Measurements from ENCODE around the gene SEMA6D.

The SEMA6D gene

GRCh38 chr15:47743385-47743784 is 26.1 kb downstream of the SEMA6D start:
- no peak for DNase-seq (ENCODE audit: low spot score)

GRCh38 chr15:47743886-47744285 is 26.6 kb downstream of the SEMA6D start:
- DNase-seq (ENCODE audit: low spot score), result no peak

- no peak for DNase-seq (ENCODE audit: low spot score)
Measured at GRCh38 chr15:47744496-47744895, 27.2 kb downstream of the SEMA6D start.

- no peak for DNase-seq (ENCODE audit: low spot score)
Measured at GRCh38 chr15:47744973-47745372, 27.7 kb downstream of the SEMA6D start.

- DNase-seq (ENCODE audit: low spot score), result no peak
Measured at GRCh38 chr15:47746516-47746915, 29.2 kb downstream of the SEMA6D start.

- DNase-seq (ENCODE audit: low spot score), result peak; percentile 76
Measured at GRCh38 chr15:47750030-47750739, 32.9 kb downstream of the SEMA6D start.

- DNase-seq (ENCODE audit: low spot score), result no peak
Measured at GRCh38 chr15:47750740-47751262, 33.5 kb downstream of the SEMA6D start.

GRCh38 chr15:47753591-47753990 is 36.3 kb downstream of the SEMA6D start:
- no peak for DNase-seq (ENCODE audit: low spot score)

- DNase-seq (ENCODE audit: low spot score), result no peak
Measured at GRCh38 chr15:47754312-47754711, 37.0 kb downstream of the SEMA6D start.

- DNase-seq (ENCODE audit: low spot score), result no peak
Measured at GRCh38 chr15:47755941-47756340, 38.6 kb downstream of the SEMA6D start.

- peak; percentile 69 for DNase-seq (ENCODE audit: low spot score)
Measured at GRCh38 chr15:47756872-47757271, 39.6 kb downstream of the SEMA6D start.

GRCh38 chr15:47757331-47757730 is 40.0 kb downstream of the SEMA6D start:
- no peak for DNase-seq (ENCODE audit: low spot score)

- DNase-seq (ENCODE audit: low spot score), result no peak
Measured at GRCh38 chr15:47762621-47763020, 45.3 kb downstream of the SEMA6D start.

- DNase-seq (ENCODE audit: low spot score), result no peak
Measured at GRCh38 chr15:47764666-47765065, 47.4 kb downstream of the SEMA6D start.

- DNase-seq (ENCODE audit: low spot score), result no peak
Measured at GRCh38 chr15:47766406-47766805, 49.1 kb downstream of the SEMA6D start.

GRCh38 chr15:47767035-47767434 is 49.7 kb downstream of the SEMA6D start:
- DNase-seq (ENCODE audit: low spot score), result no peak

GRCh38 chr15:47768735-47769134 is 51.4 kb downstream of the SEMA6D start:
- DNase-seq (ENCODE audit: low spot score), result no peak

GRCh38 chr15:47769166-47769565 is 51.9 kb downstream of the SEMA6D start:
- no peak for DNase-seq (ENCODE audit: low spot score)

GRCh38 chr15:47773143-47773542 is 55.8 kb downstream of the SEMA6D start:
- no peak for DNase-seq (ENCODE audit: low spot score)

GRCh38 chr15:47778263-47778770 is 61.0 kb downstream of the SEMA6D start:
- no peak for DNase-seq (ENCODE audit: low spot score)

GRCh38 chr15:47780971-47781370 is 63.7 kb downstream of the SEMA6D start:
- no peak for DNase-seq (ENCODE audit: low spot score)

- no peak for DNase-seq (ENCODE audit: low spot score)
Measured at GRCh38 chr15:47781527-47781926, 64.2 kb downstream of the SEMA6D start.

- no peak for DNase-seq (ENCODE audit: low spot score)
Measured at GRCh38 chr15:47784820-47785219, 67.5 kb downstream of the SEMA6D start.

- peak; percentile 10 for DNase-seq (ENCODE audit: low spot score)
Measured at GRCh38 chr15:47786371-47786770, 69.1 kb downstream of the SEMA6D start.

Measured in hepatic stellate cell (primary cell).